GM19239 (cell line): ENCODE measurements around the gene PIK3AP1.

Experiments
- DNase-seq: peaks from one replicate; pipeline ENCODE4 v3.0.0; 2011; ENCODE audit warnings: low spot score; ENCODE audit not compliant: insufficient read length
- FAIRE-seq: peaks from 2 replicates; lab custom pipeline; 2011; peaks lifted over from hg19 to GRCh38; lab: Jason Lieb, UNC

Gene PIK3AP1

DNA sequence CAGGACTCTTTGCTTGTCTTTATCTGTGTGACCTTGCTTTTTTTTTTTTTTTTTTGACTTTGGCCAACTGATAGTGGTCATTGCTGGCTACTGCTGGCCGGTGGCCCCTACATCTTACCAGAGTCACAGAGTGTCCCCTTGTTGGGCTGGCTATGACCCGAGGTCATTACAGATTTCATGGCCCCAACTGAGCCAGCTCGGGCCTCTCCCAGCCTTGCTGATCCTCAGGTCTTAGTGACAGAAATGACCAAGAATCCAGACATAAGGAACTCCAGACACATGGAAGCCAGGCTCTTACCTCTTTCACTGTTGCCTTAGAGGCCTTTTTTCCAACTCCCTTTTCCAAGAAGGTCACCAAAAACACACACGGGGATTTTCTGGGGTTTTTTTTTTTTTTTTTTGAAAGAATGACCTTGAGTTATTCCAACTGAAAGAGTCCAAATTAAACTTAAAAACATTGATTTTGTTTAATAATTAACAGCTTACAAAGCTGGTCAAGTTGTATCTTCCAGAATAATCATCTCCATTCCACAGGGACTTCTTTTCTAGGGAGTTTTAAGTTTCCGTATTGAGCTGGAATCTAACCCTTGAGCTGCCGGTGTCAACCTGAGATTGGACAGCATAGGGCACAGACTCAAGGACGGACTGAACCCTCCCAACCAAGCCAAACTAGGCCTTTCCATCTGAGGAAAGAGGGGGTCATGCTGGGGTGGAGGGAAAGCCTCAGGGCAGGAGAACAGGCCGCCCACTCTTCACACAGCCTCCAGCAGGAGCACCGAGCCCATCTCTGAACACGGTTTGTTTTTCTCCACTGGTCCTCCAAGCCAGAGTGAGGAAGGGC is 43.8 kb downstream of the PIK3AP1 start:
- FAIRE-seq (no peak), DNase-seq (no peak)

DNA sequence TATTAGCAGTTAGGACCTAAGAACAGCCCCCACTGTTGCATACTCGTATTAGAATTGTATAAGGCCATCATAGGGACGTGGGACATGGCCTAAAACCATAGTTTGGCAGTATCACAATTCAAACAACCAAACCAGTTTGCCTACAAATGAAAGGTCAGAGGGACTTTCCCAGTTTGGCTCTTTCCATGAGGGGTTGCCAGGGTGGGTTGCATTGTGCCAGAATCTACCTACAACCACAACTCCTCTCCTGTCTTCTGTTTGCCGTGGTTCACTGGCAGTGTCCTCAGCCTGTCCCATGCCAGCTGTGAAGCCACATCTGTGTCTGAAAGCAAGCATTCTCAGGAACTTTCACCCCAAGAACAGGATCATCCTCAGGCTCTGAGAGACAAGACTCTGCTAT is 44.5 kb downstream of the PIK3AP1 start:
- DNase-seq (no peak), FAIRE-seq (peak; percentile 18)

DNA sequence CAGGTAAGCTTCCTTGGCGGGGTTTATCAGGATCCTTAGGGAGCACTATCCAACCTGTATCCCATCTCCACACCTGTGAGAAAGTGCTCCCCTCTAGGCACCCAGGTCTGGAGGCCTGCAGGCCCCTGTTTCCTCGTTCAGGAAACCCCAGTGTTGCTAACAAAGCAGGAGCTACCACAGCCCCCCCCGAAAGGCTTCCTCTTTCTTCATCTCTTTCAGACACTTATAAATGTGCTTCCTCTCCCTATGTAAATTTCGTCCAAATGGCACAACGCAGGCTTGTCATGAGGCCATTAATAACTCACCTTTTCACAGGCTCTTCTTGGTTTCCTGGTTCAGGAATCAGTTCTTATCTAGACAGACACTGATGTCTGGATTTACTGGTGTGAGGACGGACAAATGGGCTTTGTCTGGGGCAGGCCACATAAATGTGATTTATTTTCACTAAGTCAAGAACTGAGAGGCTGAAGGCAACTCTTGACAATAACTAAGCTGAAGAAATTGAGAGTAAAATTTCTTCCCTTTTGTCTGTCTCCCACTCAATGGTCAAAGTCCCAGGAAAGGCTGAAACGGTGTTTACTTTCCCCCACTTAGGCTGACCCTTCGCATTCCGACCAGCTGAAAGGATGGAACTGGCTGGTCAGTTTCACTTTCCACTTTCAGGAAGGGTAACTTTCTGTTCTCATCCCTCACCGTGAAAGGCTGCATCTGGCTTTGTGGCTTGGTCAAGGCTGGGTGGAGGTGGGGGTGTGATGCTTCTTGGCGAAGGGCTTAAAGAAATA is 46.8 kb downstream of the PIK3AP1 start:
- DNase-seq (peak; percentile 44), FAIRE-seq (peak; percentile 99)

DNA sequence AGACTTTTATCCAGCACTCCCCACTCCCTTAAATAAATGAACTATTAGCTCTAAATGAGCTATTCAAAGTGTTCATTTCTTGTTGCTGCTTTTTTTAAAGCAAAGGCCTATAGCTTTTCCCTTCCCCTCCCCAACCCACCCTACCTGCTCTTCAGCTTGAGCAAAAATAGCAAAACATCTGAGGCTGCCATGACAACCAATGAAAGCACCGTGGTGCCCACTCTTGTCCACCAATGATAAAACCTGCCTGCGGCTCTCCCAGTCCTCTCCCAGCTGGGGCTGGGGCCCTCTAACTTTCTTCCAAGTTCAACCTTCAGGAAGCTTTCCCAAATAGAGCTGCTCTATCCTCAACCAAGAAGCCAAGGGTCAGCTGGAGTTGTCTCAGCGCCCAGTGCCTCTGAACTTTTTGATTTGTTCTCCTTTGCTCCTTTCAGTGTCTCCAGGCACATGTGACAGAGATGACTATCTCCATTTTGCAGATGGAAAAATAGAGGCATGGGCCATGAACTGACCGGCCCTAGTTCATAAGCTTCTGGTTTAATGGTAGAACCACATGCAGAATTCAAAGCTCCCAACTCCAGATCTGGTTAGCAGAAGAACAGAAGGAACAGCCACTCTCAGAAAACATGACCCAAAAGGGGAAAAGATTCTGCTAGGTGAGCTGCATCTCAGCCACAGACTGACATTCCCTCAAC is 47.7 kb downstream of the PIK3AP1 start:
- no peak for DNase-seq
- peak; percentile 39 for FAIRE-seq

DNA sequence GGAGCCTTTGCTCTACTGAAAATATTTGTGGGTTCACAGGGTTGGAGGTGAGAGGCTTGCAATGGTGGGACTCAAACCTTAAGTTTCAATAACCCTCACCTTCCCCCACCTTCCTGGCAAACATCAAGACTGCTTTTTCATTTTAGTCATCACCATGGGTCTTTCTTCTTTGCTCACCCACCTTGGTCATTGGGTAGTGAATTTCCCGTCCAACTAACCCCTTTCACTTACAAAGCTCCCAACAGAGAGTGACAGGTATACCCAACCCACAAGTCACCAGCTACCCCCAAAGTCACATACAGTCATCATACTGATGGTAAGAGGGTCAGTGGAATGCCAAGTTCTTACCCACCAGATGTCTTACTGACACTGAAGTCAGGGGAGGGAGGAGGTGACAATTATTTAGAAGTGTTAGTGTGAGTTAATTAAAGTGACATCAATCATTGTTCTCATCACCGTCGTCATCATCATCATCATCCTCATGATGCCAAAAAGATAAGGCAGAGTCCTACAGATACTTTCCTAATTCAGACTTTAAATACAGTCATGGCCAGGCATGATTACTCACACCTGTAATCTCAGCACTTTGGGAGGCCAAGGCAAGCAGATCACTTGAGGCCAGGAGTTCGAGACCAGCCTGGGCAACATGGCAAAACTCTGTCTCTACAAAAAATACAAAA is 49.0 kb downstream of the PIK3AP1 start:
- FAIRE-seq = no peak
- DNase-seq = no peak

DNA sequence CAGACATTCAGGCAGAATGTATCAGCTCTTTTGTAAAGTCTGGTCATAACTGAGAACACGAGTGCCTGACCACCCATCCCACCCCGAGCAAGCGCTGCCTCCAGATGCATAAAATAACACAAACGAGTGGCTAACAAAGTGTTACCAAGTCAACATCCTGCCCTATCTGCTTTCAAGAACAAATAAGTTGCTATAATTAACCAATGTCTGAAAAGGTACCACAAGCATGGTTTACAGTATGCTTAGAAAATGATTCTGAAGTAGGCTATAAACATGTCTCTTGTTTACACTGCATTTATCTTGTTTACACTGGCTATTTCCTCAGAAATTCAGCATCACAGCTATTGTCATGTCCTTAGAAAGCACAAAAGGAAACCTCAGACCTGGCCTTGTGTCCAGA is 49.5 kb downstream of the PIK3AP1 start:
- DNase-seq = no peak
- peak; percentile 96 for FAIRE-seq

DNA sequence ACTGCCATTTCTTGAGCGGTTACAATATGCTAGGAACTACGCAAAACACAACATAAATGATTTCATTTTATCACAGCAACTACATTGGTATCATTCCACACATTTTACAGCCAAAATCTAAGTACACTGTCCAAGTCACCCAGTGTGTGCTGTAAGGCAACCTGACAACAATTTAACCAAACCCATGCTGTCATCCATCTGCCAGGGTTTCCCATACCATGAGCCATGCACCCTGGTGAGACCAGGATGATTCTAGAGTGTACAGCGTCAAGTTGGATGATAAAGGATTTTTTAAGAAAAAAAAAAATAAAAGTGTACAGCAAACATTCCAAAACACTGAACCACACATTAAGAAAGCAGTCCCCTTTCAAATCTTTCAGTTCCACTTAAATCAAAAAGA is 52.9 kb downstream of the PIK3AP1 start:
- FAIRE-seq (no peak), DNase-seq (no peak)

DNA sequence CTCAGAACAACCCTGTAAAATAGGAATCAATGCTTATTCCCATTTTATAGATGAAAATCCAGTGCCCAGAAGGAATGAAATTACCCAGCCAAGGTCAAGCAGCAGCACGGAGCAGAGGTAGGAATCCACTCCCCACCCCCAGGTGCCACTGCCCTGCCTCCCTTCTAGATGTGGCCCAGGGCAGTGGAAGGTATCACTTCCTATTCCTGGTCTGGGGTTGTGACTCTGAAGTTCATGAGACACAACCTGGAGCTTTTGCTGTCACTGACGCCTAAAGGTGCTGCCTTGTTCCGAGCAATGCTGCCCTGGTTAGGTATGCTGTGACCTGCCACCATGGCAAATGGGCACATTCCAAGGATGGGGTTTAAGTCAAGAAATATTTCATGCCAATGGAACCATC is 53.6 kb downstream of the PIK3AP1 start:
- FAIRE-seq = peak; percentile 90

DNA sequence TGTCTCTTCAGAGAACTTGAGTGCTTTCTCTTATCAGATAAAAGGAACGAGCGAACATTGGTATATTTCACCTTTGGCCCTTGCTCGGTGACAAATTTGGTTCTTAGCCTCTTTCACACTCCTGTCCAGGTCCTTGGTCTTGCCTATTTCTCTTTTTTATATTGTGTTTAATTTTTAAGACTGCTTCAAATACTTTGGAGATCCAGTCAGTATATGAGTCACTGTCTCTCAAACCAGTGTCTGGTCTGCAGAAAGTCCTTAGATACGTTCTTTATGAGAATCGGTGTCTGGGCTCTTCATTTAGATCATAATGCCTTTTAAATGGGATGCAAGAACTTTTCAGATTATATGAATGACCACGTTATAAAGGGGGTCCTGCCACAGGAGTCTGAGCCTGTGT is 55.0 kb downstream of the PIK3AP1 start:
- FAIRE-seq (no peak), DNase-seq (no peak)

More for the DNA sequence above, 53.6 kb downstream of the PIK3AP1 start:
- DNase-seq = no peak

DNA sequence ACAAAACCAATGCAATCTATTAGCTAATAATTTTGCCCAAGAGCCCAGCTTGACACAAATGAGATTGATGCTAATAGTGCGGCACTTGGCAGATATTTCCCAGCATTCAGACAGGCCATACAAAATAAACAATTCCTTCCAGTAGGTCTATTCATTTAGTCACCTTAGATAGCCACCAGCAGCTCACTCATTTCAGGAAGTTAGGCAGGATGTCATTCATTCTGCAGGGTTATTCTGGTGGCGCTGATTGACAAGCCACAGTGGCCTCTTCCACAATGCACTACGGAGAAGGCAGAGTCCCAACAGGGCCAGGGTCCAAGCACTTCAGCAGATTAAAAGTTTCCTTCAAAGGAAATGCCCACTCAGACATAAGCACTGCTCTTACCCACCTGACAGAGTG is 55.8 kb downstream of the PIK3AP1 start:
- no peak for DNase-seq
- FAIRE-seq = peak; percentile 82

DNA sequence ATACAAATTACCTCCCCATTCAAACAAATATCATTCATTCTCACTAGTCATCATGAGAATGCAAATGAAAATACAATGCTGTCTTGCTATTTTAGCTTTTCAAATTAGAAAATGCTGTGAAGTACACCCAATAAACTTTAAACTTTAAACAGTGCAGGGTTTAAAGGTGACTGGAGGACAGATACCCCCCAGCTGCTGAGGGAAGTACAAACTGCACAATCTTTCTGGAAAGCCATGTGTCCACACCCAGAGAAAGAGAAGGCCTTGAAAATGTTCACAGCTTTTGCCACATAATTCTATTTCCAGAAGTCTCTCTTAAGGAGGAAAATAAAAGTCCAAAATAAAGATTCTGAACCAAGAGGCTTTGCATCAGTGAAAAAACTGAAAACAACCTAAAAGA is 56.5 kb downstream of the PIK3AP1 start:
- FAIRE-seq (peak; percentile 39), DNase-seq (no peak)

DNA sequence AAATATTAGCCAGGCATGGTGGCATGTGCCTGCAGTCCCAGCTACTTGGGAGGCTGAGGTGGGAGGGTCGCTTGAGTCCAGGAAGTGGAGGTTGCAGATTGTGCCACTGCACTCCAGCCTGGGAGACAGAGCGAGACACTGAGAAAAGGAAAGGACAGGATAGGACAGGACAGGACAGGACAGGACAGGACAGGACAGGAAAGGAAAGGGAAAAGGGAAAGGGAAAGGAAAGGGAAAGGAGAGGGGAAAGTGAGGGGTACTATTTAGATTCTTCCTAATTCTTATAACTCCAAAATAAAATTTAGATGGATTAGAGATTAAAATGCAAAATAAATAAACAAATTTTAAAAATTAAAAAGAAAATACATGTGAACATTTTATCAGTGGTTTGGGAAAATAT is 58.7 kb downstream of the PIK3AP1 start:
- FAIRE-seq (no peak), DNase-seq (no peak)

DNA sequence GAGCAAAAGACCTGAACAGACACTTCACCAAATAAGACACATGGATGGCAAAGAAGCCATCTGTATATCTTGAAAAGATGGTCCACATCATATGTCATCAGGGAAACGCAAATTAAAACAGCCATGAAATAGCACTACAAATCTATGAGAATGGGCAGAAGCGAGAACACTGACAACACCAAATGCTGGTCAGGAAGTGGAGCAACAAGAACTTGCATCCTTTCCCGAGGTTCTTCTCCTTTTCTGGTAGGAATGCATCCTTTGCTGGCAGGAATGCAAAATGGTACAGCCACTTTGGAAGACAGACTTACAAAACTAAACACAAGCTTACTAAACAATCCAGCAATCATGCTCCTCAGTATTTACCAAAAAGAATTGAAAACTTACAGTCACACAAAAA is 60.0 kb downstream of the PIK3AP1 start:
- FAIRE-seq (no peak), DNase-seq (no peak)

DNA sequence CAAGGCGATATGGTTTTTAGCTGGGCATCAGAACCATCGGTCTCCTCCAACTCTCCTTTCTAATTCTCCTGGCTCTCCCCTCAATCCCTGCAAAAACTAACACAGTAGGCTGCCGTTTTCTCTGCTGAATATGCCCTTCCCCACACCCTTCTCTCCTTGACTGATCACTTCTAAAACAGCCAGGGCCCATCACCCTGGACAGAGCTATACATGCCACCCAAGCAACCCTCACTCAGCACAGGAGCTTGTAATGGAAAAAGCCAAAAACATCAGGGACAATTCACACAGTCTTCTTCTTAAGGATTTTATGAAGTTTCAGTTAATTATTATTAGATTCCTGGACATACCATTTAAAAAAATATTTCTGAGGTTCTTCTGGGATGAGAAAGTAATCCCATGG is 61.5 kb downstream of the PIK3AP1 start:
- FAIRE-seq (no peak), DNase-seq (no peak)

DNA sequence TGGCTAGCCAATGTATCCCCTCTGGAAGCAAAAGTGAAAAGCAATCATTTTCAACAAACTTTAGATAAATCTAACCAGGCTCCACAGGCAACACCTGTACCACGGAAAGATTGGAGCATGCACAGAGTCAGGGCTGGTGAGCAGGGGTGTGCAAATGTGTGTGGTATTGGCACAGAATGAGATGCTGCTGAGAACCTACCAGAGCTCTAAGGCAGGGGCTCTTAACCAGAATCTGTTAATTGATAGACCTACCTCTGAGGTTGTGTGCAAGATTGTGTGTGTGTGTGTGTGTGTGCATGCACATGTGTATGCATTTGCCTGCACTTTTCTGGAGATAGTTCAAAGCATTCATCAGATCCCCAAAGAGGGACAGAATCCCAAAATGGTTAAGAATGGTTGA is 62.9 kb downstream of the PIK3AP1 start:
- no peak for FAIRE-seq
- DNase-seq = no peak

DNA sequence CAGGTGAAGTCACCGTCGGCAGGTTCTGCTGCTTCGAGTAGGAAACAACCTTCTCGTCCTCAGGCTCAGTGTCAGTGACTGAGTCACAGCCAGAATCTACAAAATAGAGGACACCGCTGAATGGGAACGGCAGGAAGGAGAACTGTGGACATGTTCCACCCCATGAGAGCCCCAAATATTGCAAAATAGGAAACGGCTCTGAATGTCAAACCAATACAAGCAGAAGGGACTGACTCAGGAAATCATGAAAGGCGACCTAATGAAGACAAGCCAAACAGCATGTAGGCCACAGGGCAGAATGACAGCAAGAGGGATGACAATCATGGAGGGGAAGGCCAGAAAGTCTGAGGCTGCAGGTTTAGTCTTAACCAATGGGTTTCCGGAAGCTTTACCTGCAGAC is 63.5 kb downstream of the PIK3AP1 start:
- FAIRE-seq (no peak), DNase-seq (no peak)

DNA sequence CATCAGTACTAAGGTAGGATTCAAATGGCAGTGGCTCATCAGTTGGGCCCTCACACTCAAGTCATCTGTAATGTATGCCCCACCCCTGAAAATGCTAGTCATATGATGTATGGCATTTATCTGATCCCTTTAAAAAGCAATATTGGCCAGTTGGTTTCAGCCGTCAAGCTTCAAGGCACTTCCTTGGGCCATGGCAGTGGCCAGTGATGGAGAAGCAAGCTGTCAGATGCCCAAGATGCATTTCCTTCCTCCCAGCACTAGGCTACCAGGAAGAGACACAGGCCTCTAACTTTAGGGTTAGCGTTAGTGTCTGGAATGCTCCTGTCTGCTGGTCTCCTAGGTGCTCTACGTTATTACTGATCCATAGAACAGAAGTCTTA is 64.1 kb downstream of the PIK3AP1 start:
- no peak for FAIRE-seq
- no peak for DNase-seq

DNA sequence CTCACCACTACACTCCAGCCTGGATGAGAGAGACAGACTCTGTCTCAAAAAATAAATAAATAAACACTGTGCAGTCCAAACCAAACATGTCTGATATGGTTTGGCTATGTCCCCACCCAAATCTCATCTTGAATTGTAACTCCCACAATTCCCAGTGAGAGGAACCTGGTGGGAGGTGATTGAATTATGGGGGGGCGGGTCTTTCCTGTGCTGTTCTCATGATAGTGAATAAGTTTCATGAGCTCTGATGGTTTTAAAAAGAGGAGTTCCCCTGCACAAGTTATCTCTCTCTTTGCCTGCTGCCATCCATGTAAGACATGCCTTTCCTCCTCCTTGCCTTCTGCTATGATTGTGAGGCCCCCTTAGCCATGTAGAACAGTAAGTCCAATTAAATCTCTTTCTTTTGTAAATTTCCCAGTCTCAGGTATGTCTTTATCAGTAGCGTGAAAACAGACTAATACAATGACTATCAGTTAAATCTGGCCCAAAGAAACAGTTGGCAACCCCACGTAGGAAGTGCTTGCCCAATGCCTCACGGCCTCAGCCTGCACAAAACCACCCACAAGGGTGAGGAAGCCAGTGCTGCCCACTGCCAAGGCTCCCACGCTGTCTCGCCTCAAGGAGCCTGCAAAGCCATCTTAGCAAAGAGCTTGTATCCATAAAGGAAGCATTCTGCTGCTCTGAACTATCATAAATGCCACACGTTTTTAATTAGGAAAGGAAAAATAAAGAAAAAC is 64.7 kb downstream of the PIK3AP1 start:
- FAIRE-seq = no peak
- no peak for DNase-seq

DNA sequence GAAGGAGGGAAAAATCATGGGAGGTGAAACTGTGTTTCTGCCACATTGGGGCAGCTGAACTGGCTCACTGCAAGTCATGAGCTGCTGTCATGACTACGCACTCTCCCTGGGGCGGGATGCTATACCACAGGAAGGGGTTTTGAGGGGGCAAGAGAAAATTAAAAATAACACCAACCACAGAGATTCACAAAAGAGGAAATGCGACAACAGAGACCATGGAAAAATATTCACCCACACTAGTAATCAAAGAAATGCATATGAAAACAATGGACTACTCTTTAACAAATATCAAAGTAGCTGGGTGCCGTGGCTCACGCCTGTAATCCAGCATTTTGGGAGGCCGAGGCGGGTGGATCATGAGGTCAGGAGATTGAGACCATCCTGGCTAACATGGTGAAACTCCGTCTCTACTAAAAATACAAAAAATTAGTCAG is 68.3 kb downstream of the PIK3AP1 start:
- FAIRE-seq (peak; percentile 83), DNase-seq (no peak)

DNA sequence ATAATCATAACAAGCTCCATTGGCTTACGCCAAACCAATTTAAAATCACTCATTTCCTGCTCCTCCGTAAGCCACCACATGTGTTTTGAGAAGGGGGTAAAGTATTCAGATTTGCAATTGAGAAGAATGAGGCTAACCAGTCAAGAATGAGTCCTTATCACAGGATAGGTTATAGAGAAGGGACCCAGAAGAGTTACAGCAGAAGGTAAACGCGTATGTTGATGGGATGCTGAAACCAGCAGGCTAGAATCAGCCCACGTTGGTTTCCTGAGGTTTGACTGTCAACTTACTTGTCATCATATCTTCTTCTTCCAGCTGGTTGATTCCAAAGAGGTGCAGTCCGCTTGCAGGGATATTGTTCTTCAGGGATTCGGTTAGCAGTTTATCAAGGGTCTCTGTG is 69.4 kb downstream of the PIK3AP1 start:
- DNase-seq (no peak), FAIRE-seq (peak; percentile 65)
